ENCODE data around the gene PCNX1.
"Not testable (repeated sequence)": the region's sequence is repeated elsewhere in the genome, so short reads cannot be mapped to it uniquely, and the experiment has no call there.

Gene PCNX1

DNA sequence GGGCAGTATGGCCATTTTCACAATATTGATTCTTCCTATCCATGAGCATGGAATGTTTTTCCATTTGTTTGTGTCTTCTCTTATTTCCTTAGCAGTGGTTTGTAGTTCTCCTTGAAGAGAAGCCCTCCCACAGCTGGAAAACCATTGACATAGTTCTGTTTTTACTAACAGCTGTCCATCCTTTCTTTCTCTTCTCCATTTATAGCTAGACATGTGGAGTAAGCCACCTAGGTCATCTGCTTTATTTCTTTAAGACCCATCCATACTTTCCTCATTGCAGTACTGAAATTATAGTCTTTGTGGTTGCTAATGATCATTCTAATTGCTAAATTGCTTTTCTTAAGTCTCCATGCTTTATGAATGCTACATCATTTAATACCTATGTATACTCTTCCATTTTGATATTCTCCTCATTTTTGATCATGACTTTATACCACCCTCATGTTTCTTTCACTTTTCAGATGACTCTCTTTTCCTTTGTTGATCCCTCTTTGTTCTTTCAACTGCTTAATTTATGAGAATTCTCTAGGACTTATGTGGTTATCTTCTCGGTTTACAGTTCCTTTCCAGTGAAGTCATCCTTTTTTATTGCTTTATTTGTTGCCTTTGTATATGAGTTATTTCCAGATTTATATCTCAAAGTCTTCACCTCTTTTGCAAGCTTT is 114.2 kb downstream of the PCNX1 start:
- DNase-seq (ENCODE audit: low read depth): no peak

DNA sequence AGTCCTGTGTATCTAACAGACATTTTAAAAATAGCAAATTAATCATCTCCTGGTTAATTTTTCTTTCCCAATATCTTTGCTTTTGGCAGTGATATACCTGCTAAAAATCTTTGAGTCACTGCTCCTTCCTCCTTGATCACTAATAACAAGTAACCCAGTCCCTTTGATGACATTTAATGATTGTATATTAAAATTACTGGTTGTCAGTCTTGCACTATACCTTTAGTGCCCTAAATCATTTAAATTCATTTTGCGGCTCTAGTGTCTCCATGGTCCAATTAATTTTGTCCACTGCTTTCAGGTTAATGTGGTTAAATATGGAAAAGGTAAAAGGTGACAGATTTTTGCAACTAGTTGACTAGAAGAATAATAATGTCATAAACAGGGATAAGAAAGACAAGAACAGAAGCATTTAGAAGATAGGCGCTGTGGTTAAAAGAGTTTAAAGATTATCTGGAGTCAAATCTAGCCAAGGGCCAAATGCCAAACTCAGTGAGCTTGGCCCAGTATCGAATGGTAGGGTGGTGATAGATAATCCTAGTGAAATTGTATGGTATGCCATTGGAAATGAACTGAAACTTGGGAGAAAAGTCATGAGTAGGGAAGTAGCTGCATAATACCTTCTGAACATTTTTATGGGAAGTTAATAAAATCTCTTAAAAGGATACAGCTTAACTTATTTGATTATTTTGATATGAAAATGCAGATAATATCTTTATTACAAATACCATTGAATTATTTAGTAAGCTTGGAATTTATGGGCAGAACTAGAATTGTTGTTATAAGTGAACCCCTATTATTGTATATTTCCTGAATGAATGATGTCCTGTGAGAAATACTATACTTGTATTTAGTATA is 115.0 kb downstream of the PCNX1 start:
- no peak for DNase-seq (ENCODE audit: low read depth)

DNA sequence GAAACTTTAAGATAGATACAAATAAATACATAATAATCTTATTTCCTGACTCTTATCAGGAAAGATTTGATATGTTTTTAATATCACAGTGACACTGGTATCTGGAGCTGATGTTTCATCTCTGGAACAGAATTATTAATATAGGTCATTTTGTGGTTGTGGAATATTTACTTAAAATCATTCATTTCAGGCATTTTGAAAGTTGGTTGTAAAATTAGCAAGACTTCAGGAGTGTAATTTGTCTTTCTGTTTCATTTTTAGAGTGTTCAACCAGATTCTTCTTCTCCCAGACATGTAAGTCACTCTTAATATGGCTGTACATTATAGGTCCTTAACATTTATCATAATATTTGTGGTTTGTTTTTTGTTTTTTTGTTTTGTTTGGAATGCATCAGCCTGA is 115.7 kb downstream of the PCNX1 start:
- no peak for DNase-seq (ENCODE audit: low read depth)

DNA sequence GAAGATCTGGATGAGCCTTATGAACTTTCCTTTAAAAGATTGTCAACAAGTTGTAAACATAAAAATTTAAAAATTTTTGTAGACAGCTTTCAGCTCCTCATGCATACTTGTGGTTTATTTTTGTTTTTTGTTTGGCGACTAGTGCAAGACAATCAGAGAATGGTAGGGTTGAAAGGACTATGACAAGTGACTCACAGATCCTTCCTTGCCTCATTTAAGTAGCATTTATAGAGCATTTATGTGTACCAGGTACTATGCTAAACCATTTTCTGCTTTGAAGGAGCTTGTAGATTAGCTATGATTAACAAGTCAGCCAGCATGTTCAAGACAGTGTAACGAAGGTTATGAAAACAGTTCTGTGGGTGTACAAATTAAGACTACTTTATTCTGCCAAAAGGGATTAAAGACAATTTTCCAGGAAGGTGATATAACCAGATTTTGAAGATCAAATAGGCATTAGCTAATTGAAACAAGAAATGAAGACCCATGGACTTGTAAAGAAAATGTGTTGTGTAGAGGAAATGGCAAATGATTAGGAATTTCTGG is 122.0 kb downstream of the PCNX1 start:
- no peak for DNase-seq (ENCODE audit: low read depth)

DNA sequence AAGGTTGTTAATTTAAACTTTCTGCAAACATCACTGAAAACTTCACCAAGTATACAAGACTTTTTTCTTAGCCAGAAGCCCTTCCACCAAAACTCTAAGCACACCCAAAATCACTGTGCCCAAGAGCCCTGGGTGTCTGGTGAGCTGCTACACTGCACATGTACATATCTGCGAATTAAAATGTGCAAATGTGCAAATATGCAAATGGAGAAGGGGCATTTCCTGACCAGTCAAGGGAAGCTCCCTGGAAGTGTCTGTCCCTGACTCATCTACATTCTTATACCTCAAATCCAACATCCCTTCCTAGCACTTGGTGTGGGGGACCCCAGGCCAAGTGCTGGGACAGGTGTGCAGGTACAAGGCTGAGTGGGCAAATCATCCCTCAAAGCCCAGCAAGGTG is 123.7 kb downstream of the PCNX1 start:
- DNase-seq (ENCODE audit: low read depth): no peak

DNA sequence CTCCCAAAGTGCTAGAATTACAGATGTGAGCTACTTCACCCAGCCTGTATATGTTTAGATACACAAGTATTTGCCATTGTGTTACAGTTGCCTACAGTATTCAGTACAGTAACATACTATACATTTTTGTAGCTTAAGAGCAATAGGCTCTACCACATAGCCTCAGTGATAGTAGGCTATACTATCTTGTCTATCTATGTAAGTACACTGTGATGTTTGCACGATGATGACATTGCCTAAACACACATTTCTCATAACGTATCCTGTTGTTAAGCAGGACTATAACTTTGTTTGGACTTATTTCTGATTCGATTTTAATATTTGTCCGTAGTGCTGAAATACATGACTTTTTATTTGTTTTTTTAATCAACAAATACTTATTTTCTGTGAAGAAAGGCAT is 129.2 kb downstream of the PCNX1 start:
- no peak for DNase-seq (ENCODE audit: low read depth)

DNA sequence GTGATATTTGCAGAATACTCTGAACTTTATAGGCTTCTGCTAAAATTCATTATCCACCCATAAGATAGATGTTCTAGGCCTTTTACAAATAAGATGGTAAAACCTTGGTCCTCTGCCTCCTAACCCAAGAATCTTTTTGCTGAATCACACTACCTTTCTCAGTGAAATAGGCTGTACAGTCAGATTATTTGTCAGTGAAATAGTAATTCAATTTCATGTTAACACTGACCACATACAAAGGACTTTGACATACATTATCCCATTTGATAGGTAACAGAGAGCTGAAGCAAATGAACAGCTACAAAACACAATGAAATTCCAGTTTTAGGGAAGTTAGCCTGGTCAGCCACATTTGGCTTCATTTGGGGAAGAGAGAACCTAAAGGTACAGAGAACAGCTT is 141.1 kb downstream of the PCNX1 start:
- DNase-seq (ENCODE audit: low read depth): no peak

DNA sequence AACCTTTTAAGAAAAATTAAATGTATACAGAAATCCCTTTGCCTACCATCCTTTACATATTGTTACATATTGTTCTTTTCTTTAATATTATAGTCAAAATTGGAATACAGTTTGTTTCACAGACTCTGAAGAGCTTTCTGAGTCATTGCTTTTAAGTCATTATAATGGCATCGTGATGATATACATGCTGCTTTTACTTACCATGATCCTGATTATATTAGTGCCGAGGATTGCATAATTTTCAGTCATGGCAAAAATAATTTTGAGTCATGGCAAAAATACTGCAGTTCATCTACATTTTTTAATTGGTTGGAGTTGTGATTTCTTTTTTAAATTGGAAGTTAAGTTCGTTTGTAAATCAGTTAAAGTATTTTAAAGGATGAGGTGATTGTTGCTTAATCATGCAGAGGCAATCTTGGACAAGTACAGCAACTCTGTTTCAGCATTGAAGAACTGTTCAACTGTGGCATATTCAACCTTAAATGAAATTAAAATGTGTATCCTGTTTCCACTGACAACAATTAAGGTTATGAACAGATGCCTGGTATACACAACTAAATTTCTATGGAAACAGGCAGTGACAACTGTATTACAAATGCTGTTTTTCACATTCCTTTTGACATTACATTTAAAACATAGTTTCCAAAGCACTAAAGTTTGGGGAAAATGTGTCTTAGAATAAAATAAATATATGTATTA is 142.3 kb downstream of the PCNX1 start:
- no peak for DNase-seq (ENCODE audit: low read depth)

DNA sequence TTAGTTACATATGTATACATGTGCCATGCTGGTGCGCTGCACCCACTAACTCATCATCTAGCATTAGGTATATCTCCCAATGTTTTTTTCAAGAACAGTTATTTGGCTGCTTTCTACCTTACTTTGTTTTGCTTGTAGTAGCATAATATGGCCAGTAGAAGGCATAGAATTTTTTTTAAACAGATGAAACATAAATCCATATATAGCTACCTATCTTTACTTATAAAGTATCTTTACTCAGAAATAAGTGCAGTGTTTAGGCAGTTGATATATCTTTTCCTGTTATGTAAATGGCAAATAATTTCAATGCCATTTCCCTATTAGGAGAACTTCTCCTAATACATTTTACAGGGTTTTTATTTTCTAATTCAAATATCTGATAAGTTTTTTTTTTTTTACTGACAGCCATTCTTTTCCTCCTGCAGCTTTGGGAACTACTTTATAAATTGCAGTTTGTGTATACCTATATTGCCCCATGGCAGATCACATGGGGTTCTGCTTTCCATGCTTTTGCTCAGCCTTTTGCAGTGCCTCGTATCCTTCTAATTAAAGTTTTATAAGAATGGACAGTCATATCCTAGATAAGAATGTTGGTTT is 143.1 kb downstream of the PCNX1 start:
- no peak for DNase-seq (ENCODE audit: low read depth)

DNA sequence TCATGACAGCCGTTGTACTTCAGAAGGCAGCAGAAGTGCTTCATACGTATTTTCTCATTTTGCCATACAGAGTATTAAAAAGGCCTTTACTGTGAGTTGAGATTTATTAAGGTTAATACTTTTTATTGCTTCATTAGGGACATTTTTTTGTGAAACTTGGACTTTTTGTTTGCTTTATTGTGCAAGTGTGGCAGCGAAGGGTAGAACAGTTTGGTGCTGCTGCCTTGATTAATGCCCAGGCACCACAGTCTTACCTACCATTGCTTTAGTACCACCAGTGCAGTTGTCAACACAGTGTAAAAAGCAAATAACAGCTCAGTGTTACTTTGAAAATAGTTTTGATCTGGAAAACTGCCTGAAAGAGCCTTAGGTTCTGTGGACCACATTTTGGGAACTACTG is 147.4 kb downstream of the PCNX1 start:
- DNase-seq (ENCODE audit: low read depth): no peak

DNA sequence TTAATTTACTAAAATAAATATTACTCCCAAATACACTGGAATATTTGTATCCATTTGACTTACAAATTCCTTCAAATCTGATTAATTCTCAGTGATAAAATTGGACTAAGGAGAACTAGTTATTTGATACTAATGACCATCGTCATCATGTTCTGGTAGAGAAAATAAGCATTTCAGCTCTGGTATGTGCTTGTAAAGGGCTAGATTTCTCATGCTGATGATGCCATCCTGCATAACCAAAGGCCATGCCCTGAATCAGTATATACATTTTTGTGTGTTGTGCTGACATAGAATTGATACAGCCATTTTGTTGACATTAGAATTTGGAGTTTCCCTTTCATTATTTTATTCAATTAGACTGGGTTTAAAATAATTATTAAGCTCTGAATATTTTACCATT is 148.9 kb downstream of the PCNX1 start:
- DNase-seq (ENCODE audit: low read depth): no peak

DNA sequence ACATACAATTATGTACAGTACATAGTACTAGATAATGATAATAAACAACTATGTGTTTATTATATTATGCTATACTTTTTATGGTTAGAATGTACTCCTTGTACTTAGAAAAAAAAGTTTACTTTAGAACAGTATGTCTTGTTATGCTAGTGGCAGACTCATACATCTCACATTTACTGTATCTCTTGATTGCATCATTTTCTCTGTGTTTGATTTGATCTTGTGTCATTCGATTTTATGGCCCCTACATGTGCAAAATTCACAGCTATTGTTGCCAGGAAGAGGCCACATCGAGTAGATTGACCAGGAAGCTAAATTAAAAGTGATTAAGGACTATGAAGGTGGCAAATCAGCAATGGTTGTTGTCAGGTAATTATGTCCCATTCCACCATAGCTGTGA is 153.0 kb downstream of the PCNX1 start:
- no peak for DNase-seq (ENCODE audit: low read depth)

DNA sequence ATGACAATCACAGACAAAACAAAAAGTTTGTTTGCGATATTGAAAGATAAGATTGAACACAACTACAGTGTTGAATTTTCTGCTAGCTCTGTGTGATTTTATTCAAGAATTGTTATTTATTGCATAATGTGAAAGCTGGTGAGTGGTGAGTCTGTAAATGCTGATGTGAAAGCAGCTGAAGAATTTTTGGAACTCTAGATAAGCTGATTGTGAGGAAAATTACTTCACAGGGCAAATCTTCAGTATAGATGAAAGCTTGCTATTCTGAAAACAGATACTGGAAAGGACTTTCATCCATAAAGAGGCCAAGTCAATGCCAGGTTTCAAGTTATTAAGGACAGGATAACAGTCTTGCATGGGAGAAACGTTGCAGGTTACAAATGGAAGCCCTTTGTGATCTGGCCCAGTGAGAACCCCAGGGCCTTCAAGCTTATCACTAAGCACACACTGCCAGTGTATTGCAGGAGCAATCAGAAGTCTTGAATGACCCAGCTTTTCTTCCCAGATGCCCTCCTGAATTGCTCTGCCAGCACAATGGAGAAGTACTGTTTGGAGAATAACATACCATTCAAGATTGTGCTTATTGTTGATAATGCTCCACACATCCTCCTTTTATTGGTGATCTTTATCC is 153.7 kb downstream of the PCNX1 start:
- no peak for DNase-seq (ENCODE audit: low read depth)

DNA sequence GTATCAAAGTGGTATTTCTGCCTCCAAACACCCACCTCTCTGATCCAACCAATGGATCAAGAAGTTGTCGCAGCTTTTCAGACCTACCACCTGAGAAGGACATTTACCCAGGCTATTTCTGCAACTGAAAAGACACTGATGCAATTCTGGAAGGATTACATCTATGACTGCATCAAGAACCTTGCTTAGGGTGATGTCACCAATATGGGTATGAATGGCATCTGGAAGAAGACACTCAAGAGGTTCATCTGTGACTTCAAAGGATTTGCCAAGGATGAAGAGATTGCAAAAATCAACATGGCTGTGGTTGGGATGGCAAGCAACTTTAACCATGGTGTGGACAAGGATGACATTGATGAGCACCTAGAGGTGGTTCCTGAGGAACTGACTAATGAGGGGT is 154.2 kb downstream of the PCNX1 start:
- DNase-seq (ENCODE audit: low read depth): no peak

DNA sequence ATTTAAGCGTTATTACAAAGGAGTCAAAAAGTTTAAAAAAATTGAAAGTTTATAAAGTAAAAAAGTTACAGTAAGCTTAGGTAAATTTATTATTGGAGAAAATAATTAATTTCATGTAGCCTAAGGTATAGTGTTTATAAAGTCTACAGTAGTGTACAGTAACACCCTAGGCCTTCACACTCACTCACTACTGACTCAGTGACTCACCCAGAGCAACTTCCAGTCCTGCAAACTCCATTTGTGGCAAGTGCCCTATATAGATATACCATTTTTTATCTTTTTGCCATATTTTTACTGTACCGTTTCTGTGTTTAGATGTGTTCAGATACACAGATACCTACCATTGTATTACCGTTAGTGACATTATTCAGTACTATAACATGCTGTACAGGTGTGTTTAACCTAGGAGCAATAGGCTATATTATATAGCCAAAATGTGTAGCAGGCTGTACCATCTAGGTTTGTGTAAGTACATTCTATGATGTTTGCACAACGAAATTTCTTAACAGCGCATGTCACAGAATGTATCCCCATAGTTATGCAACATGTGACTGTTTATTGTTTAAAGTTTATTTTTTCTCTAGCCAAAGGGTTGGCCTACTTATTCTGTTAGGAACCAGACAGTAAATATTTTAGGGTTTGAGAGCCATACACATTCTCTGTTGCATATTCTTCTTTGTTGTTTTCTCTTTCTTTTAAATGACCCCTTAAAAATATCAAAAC is 155.5 kb downstream of the PCNX1 start:
- no peak for DNase-seq (ENCODE audit: low read depth)

DNA sequence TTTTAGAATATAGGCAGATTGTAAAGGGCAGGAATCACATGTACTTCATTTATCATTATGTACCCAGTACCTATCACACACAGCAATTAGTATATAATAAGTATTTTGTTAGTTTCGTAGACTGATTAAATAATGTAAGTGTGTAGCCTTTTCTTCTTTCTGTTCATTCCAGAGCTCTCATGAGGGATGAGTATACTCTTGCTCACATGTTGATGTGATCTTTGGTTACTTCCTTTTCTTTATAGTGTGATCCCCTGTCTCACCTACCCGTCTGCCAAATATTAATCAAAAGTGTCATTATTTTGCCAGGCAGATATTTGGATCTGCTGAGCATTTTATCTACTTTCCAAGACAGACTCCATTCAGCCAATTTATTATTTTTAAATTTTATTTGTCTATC is 156.1 kb downstream of the PCNX1 start:
- no peak for DNase-seq (ENCODE audit: low read depth)

DNA sequence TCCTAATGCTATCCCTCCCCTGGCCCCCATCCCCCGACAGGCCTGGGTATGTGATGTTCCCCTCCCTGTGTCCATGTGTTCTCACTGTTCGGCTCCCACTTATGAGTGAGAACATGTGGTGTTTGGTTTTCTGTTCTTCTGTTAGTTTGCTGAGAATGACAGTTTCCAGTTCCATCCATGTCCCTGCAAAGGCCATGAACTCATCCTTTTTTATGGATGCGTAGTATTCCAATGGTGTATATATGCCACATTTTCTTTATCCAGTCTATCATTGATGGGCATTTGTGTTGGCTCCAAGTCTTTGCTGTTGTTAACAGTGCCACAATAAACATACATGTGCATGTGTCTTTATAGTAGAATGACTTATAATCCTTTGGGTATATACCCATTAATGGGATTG is 157.5 kb downstream of the PCNX1 start:
- not testable (repeated sequence) for DNase-seq (ENCODE audit: low read depth)

DNA sequence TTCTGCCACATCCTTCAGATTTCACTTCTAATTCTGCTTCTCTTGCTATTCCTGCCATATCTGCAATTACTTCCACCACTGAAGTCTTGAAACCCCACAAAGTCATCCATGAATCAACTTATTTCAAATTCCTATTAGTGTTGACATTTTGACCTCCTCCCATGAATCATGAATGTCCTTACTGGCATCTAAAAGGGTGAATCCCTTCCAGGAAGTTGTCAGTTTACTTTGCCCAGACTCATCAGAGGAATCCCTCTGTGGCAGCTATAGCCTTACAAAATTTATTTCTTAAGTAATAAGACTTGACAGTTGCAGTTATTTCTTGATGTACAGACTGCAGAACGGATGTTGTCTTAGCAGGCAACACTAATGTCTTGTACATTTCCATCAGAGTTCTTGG is 162.9 kb downstream of the PCNX1 start:
- DNase-seq (ENCODE audit: low read depth): no peak

DNA sequence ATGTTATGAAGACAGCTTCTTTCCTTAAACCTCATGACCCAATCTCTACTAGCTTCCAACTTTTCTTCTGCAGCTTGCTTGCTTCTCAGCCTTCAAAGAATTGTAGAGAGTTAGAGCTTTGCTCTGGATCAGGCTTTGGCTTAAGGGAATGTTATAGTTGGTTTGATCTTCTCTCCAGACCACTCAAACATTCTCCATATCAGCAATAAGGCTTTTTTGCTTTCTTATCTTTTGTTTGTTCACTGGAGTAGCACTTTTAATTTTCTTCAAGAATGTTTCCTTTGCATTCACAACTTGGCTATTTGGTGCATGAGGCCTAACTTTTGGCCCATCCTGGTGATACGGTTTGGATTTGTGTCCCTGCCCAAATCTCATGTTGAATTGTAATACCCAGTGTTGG is 163.8 kb downstream of the PCNX1 start:
- no peak for DNase-seq (ENCODE audit: low read depth)

DNA sequence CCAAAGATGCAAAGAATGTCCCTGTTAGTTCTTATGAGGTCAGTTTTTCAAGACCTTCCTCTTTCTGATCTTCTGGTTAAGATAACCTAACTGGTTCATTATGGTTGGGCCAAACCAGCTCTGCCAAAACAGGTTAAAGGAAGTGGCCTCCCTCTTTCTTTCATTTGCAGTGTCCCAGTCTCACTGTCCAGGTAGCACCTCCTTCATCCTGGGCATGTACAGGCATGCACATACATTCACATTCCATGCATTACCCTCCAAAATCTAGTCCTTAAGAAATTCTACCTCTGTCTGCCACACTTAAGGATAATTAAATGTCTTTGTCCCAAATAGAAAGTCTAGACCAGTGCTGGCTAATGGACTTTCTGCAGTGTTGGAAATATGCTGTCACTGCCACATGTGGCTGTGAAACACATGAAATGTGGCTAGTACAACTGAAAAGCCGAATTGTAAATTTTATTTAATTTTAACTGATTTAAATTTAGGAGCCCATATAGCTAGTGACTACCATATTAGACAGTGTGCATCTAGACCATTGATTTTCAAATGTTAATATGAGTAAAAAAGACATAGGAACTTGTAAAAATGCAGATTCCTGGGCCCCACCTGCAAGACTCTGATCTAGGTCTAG is 169.3 kb downstream of the PCNX1 start:
- DNase-seq (ENCODE audit: low read depth): no peak

DNA sequence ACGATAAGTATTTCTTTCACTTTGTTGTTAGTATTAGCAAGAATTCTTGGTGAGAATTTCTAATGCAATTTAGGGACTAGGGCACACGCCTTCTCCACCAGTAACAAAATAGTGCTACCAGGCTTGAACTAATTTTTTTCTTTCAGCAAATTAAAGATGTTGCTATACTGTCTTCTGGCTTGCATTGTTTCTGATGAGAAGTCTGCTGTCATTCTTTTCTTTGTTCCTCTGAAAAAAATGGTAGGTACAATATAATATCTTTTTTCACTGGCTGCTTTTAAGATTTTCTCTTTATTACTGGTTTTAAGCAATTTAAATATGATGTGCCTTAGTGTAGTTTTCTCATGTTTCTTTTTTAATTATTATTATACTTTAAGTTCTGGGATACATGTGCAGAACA is 171.2 kb downstream of the PCNX1 start:
- DNase-seq (ENCODE audit: low read depth): no peak

Data from T-helper 22 cell (primary cell).